Heart left ventricle (tissue), 13 donors: ENCODE results near the gene PHEX.

Source experiments
- POLR2A ChIP-seq, 2 donors: fragments of 450-650 bp; IDR thresholded peaks; one replicate each; pipeline ENCODE4 v1.6.1; 2017; ENCODE audit warnings: antibody characterized with exemption in 2 of 2, mild to moderate bottlenecking in 2 of 2, moderate library complexity in 2 of 2
- TF ChIP-seq, protein P1 (sequence below), 12 donors: fragments of 200-600 bp; sonication (generic) in 4 of 12; IDR thresholded peaks; one replicate each; pipeline versions ENCODE4 v1.5.0 to v1.8.0; 2018 to 2022; ENCODE audit warnings: antibody characterized with exemption in 12 of 12, mild to moderate bottlenecking in 5 of 12
- donor health status: ischemic (EF 13 %, LVEDD 7.1; RV severe dilation, severe dysfunction).
- donor health status: DM: no; HTN: yes; CAD: no.
- donor health status: DM: no; HTN: no; CAD: no.
- donor health status: ischemic (EF 25% LVEDD 6.9; RV normal size, moderate dysfunction).
- donor health status: ischemic (EF 25% LVEDD 5.7; RV mildly dilated, moderate dysfunction).
- donor health status: ischemic (EF 35%, LVEDD 5.7; RV mildly dilated, moderate dysfunction).
- donor health status: nonischemic (EF 11% LVEDD 7.7; RV severe dilation, severe dysfunction).
- donor health status: DM: yes; HTN: yes; CAD: no.
- donor health status: PGD.
- donor health status: ischemic (EF 29% LVEDD 5.4; RV normal size, mild dysfunction).
- donor health status: nonischemic (EF 23%, LVEDD 6.1; RV moderate dilation, normal function).

DNA sequence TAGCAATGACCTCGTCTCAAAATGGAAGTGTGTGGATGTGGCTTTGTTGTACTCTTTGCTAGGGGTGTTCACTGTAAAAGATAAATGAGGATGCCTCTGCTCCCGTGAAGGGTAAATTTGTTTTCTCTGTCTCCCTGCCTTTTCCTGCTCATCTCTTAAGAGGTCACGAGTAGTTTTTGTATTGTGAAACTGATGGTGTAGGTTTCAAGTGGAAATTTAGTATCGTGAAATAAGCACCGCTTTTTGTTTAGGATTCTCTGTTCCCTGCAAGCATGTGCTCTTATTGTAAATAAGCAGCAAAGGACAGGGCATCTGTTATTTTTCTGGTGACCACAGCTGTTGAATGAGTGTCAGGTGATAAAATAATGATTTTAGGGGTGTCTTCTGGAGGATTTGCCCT is 104.6 kb downstream of the PHEX start:
- TF ChIP-seq, protein P1, sequence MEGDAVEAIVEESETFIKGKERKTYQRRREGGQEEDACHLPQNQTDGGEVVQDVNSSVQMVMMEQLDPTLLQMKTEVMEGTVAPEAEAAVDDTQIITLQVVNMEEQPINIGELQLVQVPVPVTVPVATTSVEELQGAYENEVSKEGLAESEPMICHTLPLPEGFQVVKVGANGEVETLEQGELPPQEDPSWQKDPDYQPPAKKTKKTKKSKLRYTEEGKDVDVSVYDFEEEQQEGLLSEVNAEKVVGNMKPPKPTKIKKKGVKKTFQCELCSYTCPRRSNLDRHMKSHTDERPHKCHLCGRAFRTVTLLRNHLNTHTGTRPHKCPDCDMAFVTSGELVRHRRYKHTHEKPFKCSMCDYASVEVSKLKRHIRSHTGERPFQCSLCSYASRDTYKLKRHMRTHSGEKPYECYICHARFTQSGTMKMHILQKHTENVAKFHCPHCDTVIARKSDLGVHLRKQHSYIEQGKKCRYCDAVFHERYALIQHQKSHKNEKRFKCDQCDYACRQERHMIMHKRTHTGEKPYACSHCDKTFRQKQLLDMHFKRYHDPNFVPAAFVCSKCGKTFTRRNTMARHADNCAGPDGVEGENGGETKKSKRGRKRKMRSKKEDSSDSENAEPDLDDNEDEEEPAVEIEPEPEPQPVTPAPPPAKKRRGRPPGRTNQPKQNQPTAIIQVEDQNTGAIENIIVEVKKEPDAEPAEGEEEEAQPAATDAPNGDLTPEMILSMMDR (IDR thresholded peaks at IDR 0.05) = no peak
- no peak for TF ChIP-seq POLR2A (IDR thresholded peaks at IDR 0.05)
